ENCODE results near the gene PKD2. TPM values are rescaled to one million over a fixed set of nuclear protein-coding genes. Genes with fewer than 3 reads are reported as not detected.
A peak's percentile ranks its signal among the peaks of the same experiment; 100 is the strongest.

Gene PKD2
- total and polyA plus RNA-seq, 2 of the 4 experiments (the other 2 are of a cell fraction), result 43.8 to 51.3 TPM

GRCh38 chr4:88008122-88008742 is 797 bp downstream of the PKD2 start:
- H3K4me1 ChIP-seq (ENCODE audit: control insufficient read depth, insufficient read depth, low read length), result peaks cover 13% of the 10 kb centered on the region; the same call in 1 of the 2 replicates
- H3K4me2 ChIP-seq (ENCODE audit: low read depth, low read length), result peak overlapping the region; percentile 94
- no peaks in the 10 kb centered on the region for H3K27me3 ChIP-seq (ENCODE audit: control insufficient read depth, insufficient read depth, low read length)
- H3K27ac ChIP-seq (ENCODE audit: insufficient read depth, low read length), result peak overlapping the region; percentile 85
- peak overlapping the region; percentile 86 for H2AK9ac ChIP-seq (replicated peaks; ENCODE audit: low read depth, low read length, poor library complexity)
- H3K4me3 ChIP-seq (ENCODE audit: insufficient read depth, low read depth, low read length), result peak overlapping the region; percentile 93
- POLR2A ChIA-PET (ENCODE audit: unreplicated experiment), result interaction anchor here (0.6 kb wide), 1 partner anchor 479 kb away, joined by 3 read pairs; the partner anchor contains the start of gene SPARCL1
- no peaks in the 10 kb centered on the region for H3K36me3 ChIP-seq (ENCODE audit: control insufficient read depth, insufficient read depth, low read length)
- intact Hi-C loops (cut with micrococcal nuclease), result loop anchor here (5.0 kb wide), 1 partner anchor 36 kb away; no protein-coding TSS in a partner anchor
- peaks cover 3% of the 10 kb centered on the region; the same call in 1 of the 2 replicates for H3K9me1 ChIP-seq (ENCODE audit: insufficient read depth, low read length)
- ATAC-seq (ENCODE audit: low read depth) (peak; percentile 38), DNase-seq (peak; percentile 48)
- H3K4ac ChIP-seq (ENCODE audit: low read depth, low read length), result peak overlapping the region; percentile 57
- no peak overlapping the region for H4K5ac ChIP-seq (ENCODE audit: low read depth, low read length)
- no peak overlapping the region for H3K18ac ChIP-seq (ENCODE audit: low read depth, low read length)
- no peak overlapping the region for H2BK15ac ChIP-seq (ENCODE audit: low read depth, low read length)
- TF ChIP-seq CTCF (conservative IDR thresholded peaks at IDR 0.05; ENCODE audit: low read depth, low read length) (no peak), FOS (IDR thresholded peaks at IDR 0.05; ENCODE audit: low read depth, low read length) (no peak), MAFK (IDR thresholded peaks at IDR 0.05; ENCODE audit: low read depth, low read length) (no peak), RCOR1 (IDR thresholded peaks at IDR 0.05; ENCODE audit: insufficient replicate concordance, low read length) (no peak), USF2 (IDR thresholded peaks at IDR 0.05; ENCODE audit: low read depth, low read length) (no peak), MXI1 (IDR thresholded peaks at IDR 0.05; ENCODE audit: borderline replicate concordance, low read depth, low read length) (no peak), POLR2A (IDR thresholded peaks at IDR 0.05; ENCODE audit: low read depth, low read length) (peak; percentile 40; the same call in 1 of the 2 replicates), ELK1 (IDR thresholded peaks at IDR 0.05; ENCODE audit: borderline replicate concordance, low read depth, low read length) (no peak)
- WGBS, 2 experiments (ENCODE audit: extremely low coverage in 2 of 2, insufficient read length in 1 of 2), result 0% methylated on average over 7 of the region's 51 CpGs; no CpG with 5 or more reads in 1 of the 2 experiments
- peak overlapping the region in 1 of 2 experiments; percentile 60; a peak in 1 of 4 replicates for H4K8ac ChIP-seq (ENCODE audit: low read depth in 2 of 2, low read length in 2 of 2)
- H3K56ac ChIP-seq (ENCODE audit: extremely low read depth, insufficient read depth, low read length), result peak overlapping the region; percentile 79; the same call in 1 of the 2 replicates
- no TSS peak for BruUV-seq (replicated peaks)
- peak overlapping the region; percentile 68 for H2AK5ac ChIP-seq (ENCODE audit: low read depth, low read length)
- in situ Hi-C loops (cut with MboI; ENCODE audit: low sequenced_read_pairs), result no loop called here
- H3K79me1 ChIP-seq (ENCODE audit: low read depth in 1 of 2, low read length in 2 of 2), result peaks cover 15 to 30% of the 10 kb centered on the region in 2 experiments; a peak in 3 of 4 replicates
- H4K20me1 ChIP-seq (ENCODE audit: insufficient read depth, low read length), result peaks cover 22% of the 10 kb centered on the region
- peak overlapping the region; percentile 92 for H3K14ac ChIP-seq (replicated peaks; ENCODE audit: low read depth, low read length)
- H2BK20ac ChIP-seq (ENCODE audit: low read depth, low read length), result no peak overlapping the region
- H2BK120ac ChIP-seq (ENCODE audit: low read depth, low read length), result peak overlapping the region; percentile 44
- H4K91ac ChIP-seq (ENCODE audit: insufficient read depth, low read depth, low read length), result 0 out of 2 replicates have a peak overlapping the region, but pooled peaks have one; percentile 17
- peak overlapping the region; percentile 94 for H2AFZ ChIP-seq (replicated peaks; ENCODE audit: low read length, poor library complexity)
- peak overlapping the region; percentile 93 for H3K23ac ChIP-seq (ENCODE audit: low read depth, low read length)
- H3K9ac ChIP-seq (ENCODE audit: low read depth, low read length), result peak overlapping the region; percentile 85
- peak overlapping the region; percentile 39 for H2BK5ac ChIP-seq (ENCODE audit: low read depth, low read length, poor library complexity, severe bottlenecking)
- CTCF ChIA-PET, result interaction anchor here (1.0 kb wide), 1 partner anchor 204 kb away, joined by 3 read pairs; no protein-coding TSS in a partner anchor
- H3K9me3 ChIP-seq (ENCODE audit: control insufficient read depth, insufficient read depth, low read length), result no peaks in the 10 kb centered on the region
- dilution Hi-C loops (cut with HindIII; ENCODE audit: low sequenced_read_pairs, unreplicated experiment), result no loop called here

Measured in IMR-90 (cell line).